Measurements from ENCODE around the gene TFCP2. TPM values are rescaled to one million over a fixed set of nuclear protein-coding genes. Genes with fewer than 3 reads are reported as not detected.

TFCP2 gene
- polyA plus RNA-seq, 1 donor (not counting 4 experiments of a cell fraction or from before 2014, with no cell fraction given), result 27.2 TPM

- Histone ChIP-seq H3K4me1 (ENCODE audit: control insufficient read depth, extremely low read depth, insufficient read depth, low read length) (no peaks in the 10 kb centered on the region), H3K4me3 (ENCODE audit: control insufficient read depth in 2 of 3, extremely low read depth in 1 of 3, insufficient read depth in 2 of 3, low read depth in 1 of 3, low read length in 3 of 3) (no peak overlapping the region), H3K4me2 (ENCODE audit: control insufficient read depth, extremely low read depth, insufficient read depth, low read depth, low read length) (no peak overlapping the region), H3K79me2 (ENCODE audit: control insufficient read depth, insufficient read depth, low read length) (no peaks in the 10 kb centered on the region), H3K9me3 (ENCODE audit: control insufficient read depth, low read depth, low read length) (no peaks in the 10 kb centered on the region), H3K9me1 (ENCODE audit: control insufficient read depth, extremely low read depth, insufficient read depth, low read length) (no peaks in the 10 kb centered on the region), H3K36me3 (ENCODE audit: control insufficient read depth in 2 of 2, extremely low read depth in 1 of 2, insufficient read depth in 2 of 2, low read length in 2 of 2) (no peaks in the 10 kb centered on the region), H4K20me1 (ENCODE audit: control insufficient read depth, extremely low read depth, insufficient read depth, low read length) (no peaks in the 10 kb centered on the region), H2AFZ (ENCODE audit: control insufficient read depth, low read length) (no peak overlapping the region), H3K9ac (ENCODE audit: control insufficient read depth, extremely low read depth, insufficient read depth, low read length) (no peak overlapping the region), H3K27ac (ENCODE audit: control insufficient read depth, insufficient read depth, low read length) (no peak overlapping the region), H3K27me3 (ENCODE audit: control insufficient read depth, extremely low read depth, insufficient read depth, low read length) (peaks cover 3% of the 10 kb centered on the region)
- no peak for TF ChIP-seq EZH2 (IDR thresholded peaks at IDR 0.05; ENCODE audit: low read length)
- no peak for TF ChIP-seq CTCF (optimal IDR thresholded peaks at IDR 0.05 in 1 of 3, IDR thresholded peaks at IDR 0.05 in 1 of 3, conservative IDR thresholded peaks at IDR 0.05 in 1 of 3; ENCODE audit: extremely low read depth in 1 of 3, insufficient read depth in 2 of 3, low read length in 3 of 3)
- dilution Hi-C loops (cut with MboI; ENCODE audit: extremely low pct_ligation_motif_present, low sequenced_read_pairs), result no loop called here
- FAIRE-seq (no peak), DNase-seq (ENCODE audit: low read depth, low spot score) (no peak)
These were observed 14.5 kb upstream of the TFCP2 start for GRCh38 chr12:51187370-51187987.

GRCh38 chr12:51186465-51187085, 13.6 kb upstream of the TFCP2 start:
- Histone ChIP-seq H3K4me1 (ENCODE audit: control insufficient read depth, extremely low read depth, insufficient read depth, low read length) (no peaks in the 10 kb centered on the region), H3K79me2 (ENCODE audit: control insufficient read depth, insufficient read depth, low read length) (no peaks in the 10 kb centered on the region), H3K9me1 (ENCODE audit: control insufficient read depth, extremely low read depth, insufficient read depth, low read length) (no peaks in the 10 kb centered on the region), H3K27me3 (ENCODE audit: control insufficient read depth, extremely low read depth, insufficient read depth, low read length) (peaks cover 3% of the 10 kb centered on the region), H3K9me3 (ENCODE audit: control insufficient read depth, low read depth, low read length) (no peaks in the 10 kb centered on the region), H3K9ac (ENCODE audit: control insufficient read depth, extremely low read depth, insufficient read depth, low read length) (no peak overlapping the region), H3K4me3 (ENCODE audit: control insufficient read depth in 2 of 3, extremely low read depth in 1 of 3, insufficient read depth in 2 of 3, low read depth in 1 of 3, low read length in 3 of 3) (no peak overlapping the region), H3K36me3 (ENCODE audit: control insufficient read depth in 2 of 2, extremely low read depth in 1 of 2, insufficient read depth in 2 of 2, low read length in 2 of 2) (no peaks in the 10 kb centered on the region), H3K27ac (ENCODE audit: control insufficient read depth, insufficient read depth, low read length) (no peak overlapping the region), H4K20me1 (ENCODE audit: control insufficient read depth, extremely low read depth, insufficient read depth, low read length) (no peaks in the 10 kb centered on the region), H3K4me2 (ENCODE audit: control insufficient read depth, extremely low read depth, insufficient read depth, low read depth, low read length) (no peak overlapping the region), H2AFZ (ENCODE audit: control insufficient read depth, low read length) (no peak overlapping the region)
- dilution Hi-C loops (cut with MboI; ENCODE audit: extremely low pct_ligation_motif_present, low sequenced_read_pairs), result no loop called here
- no peak for FAIRE-seq
- TF ChIP-seq CTCF (optimal IDR thresholded peaks at IDR 0.05 in 1 of 3, IDR thresholded peaks at IDR 0.05 in 1 of 3, conservative IDR thresholded peaks at IDR 0.05 in 1 of 3; ENCODE audit: extremely low read depth in 1 of 3, insufficient read depth in 2 of 3, low read length in 3 of 3) (no peak), EZH2 (IDR thresholded peaks at IDR 0.05; ENCODE audit: low read length) (no peak)
- no peak for DNase-seq (ENCODE audit: low read depth, low spot score)
